Vagina (tissue), 2 donors: ENCODE results near the gene DAGLA.

Source experiments
- POLR2A ChIP-seq, 2 donors: fragments of 450-650 bp; IDR thresholded peaks; one replicate each; pipeline ENCODE4 v1.6.1; 2017; ENCODE audit warnings: antibody characterized with exemption in 2 of 2, mild to moderate bottlenecking in 2 of 2, moderate library complexity in 2 of 2
- POLR2AphosphoS5 ChIP-seq, 2 donors: sonication (generic); formaldehyde crosslinking; IDR thresholded peaks; one replicate each; pipeline ENCODE4 v1.9.0; 2017; ENCODE audit warnings: antibody characterized with exemption in 2 of 2, mild to moderate bottlenecking in 2 of 2, low read depth in 1 of 2; ENCODE audit not compliant: insufficient read depth in 1 of 2
- TF ChIP-seq, protein P1 (sequence below), 3 experiments: fragments of 450-650 bp in 2 of 3; fragments of 200-600 bp in 1 of 3; sonication (generic) in 1 of 3; IDR thresholded peaks; one replicate each; pipeline ENCODE4 v1.5.1; 2017 to 2019; ENCODE audit warnings: antibody characterized with exemption in 3 of 3, mild to moderate bottlenecking in 2 of 3, moderate library complexity in 2 of 3

DNA sequence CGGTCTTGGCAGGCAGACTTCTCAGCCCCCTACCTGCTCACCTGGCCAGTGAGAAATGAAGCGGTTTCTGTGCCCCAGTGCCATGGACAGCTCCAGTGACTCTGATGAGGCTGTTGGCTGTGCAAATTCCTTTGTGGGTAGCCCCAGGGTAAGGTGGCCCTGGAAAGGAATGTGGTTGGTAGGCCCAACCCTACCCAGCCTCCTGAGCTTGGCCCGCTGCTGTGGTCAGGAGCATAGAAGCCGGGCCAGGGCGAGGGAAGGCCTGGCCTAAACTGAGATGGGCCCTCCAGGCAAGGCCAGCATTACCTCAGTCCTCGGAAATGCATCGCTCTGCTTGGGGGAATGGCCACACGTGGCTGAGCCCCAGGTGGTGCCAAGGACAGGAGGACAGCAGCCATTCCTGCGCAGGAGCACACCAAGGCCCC is 16.9 kb downstream of the DAGLA start:
- TF ChIP-seq, protein P1, sequence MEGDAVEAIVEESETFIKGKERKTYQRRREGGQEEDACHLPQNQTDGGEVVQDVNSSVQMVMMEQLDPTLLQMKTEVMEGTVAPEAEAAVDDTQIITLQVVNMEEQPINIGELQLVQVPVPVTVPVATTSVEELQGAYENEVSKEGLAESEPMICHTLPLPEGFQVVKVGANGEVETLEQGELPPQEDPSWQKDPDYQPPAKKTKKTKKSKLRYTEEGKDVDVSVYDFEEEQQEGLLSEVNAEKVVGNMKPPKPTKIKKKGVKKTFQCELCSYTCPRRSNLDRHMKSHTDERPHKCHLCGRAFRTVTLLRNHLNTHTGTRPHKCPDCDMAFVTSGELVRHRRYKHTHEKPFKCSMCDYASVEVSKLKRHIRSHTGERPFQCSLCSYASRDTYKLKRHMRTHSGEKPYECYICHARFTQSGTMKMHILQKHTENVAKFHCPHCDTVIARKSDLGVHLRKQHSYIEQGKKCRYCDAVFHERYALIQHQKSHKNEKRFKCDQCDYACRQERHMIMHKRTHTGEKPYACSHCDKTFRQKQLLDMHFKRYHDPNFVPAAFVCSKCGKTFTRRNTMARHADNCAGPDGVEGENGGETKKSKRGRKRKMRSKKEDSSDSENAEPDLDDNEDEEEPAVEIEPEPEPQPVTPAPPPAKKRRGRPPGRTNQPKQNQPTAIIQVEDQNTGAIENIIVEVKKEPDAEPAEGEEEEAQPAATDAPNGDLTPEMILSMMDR (IDR thresholded peaks at IDR 0.05) = no peak
- TF ChIP-seq POLR2A (IDR thresholded peaks at IDR 0.05) = no peak
- TF ChIP-seq POLR2AphosphoS5 (IDR thresholded peaks at IDR 0.05; ENCODE audit: insufficient read depth in 1 of 2, low read depth in 1 of 2) = no peak
